GM19452 (cell line): Measurements from ENCODE around the gene DPPA3.
"Not testable (repeated sequence)": the region's sequence is repeated elsewhere in the genome, so short reads cannot be mapped to it uniquely, and the experiment has no call there.

Experiments used
- ATAC-seq: cut with Tn5 transposase; IDR thresholded peaks from one replicate; pipeline ENCODE4 v1.9.1; 2021; ENCODE audit not compliant: unreplicated experiment

Gene DPPA3

DNA sequence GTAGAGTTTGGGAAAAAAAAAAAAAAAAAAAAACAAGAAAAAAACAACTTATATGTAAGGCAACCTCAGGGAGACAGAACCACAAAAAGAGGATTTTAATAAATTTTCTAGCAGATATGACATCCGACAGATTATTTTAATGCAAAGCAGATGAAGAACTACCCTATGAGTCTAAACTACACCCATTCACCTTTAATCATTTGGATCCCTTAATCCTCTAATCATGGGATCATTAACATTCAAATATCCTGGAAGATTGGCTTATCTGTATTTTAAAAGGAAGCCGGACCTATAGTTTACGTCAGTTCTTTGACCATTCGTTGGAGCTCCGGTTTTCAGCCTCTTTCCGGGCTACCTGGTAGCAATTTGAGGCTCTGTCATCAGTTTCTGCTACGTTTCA lies at the start of gene DPPA3:
Gene DPPA3 (plus strand): TSS at position 301 of the 400 bp plus-strand sequence. CDS start 138 bp downstream, outside the sequence.
- no peak for ATAC-seq

DNA sequence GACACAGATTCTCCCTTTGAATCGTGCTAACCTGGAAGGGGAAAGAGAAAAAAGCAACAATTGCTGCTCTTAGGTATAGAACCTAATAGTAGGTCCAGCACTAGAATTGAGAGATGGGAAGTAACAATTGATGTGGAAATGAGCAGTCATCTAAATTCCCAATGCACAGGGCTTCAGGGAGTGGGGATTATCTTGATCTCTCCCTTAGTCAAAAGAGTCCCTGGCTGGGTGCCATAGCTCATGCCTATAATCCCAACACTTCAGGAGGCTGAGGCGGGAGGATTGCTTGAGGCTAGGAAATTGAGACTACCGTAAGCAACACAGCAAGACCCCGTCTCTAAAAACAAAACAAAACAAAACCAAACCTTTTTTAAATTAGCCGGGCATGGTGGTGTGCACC lies 49.5 kb upstream of the DPPA3 start:
- ATAC-seq: no peak

DNA sequence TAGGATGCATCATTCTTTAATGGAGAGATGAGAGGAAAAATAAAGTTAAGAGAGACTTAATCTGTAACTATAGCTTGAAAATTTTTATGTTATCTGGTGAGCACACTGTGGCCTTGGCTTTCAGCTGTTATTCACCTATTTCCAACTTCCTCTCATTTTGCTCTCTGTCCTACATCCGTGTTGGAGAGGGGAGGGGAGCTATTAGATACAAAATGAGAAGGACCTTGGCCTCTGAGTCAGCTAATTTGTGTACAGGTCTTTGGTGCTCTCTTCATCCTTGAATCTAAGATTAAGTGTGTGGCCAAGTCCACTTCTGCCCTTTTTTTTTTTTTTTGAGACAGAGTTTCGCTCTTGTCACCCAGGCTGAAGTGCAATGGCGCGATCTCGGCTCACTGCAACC lies 44.6 kb upstream of the DPPA3 start:
- ATAC-seq: no peak

DNA sequence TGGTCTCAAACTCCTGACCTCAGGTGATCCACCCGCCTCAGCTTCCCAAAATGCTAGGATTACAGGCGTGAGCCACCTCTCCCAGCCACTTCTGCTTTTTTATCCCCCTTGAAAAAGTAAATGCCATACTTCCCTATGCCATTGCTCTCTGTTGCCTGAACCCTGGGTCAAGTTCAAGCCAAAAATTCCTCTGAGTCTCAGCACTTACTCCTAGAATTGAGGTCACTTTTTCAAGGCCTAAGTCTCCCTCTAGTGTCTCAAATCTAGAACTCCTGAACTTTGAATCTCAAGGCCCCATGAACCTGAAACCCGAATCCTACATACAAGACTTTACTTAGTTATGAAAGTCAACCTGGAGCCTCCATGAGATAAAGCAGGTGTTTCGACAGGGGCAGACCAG lies 44.1 kb upstream of the DPPA3 start:
- ATAC-seq: no peak

DNA sequence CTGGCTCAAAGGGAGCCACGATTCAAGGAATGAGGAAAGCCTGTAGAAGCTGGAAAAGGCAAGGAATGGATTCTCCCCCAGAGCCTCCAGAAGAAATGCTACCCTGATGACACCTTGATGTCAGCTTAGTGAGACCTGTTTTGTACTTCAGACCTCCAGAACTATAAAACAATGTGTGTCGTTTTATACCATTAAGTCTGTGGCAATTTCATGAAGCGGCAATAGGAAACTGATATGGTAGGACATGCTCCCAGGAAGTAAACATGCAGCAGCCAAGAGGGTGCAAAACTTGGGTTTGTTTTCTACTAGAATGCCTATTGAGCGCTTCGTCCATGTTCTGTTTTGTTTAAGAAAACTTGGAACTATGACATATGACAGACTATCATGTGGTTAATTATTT lies 43.1 kb upstream of the DPPA3 start:
- no peak for ATAC-seq

DNA sequence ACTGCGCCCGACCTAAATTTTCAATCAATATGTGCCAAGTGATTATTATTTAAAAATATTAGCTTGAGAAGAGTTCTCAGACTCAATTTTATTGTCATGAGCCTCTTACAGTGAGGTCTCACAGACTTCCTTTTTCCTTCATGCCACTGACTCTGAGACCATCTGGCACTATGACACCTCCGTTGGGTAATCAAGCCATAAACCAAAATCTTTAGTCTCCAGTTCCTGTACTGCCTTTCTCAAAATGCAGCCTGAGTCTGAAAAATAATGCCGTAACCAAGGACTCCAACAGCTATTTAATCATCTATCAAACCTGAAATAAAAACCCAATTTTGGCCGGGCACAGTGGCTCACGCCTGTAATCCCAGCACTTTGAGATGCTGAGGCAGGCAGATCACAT lies 35.8 kb upstream of the DPPA3 start:
- ATAC-seq: not testable (repeated sequence)

DNA sequence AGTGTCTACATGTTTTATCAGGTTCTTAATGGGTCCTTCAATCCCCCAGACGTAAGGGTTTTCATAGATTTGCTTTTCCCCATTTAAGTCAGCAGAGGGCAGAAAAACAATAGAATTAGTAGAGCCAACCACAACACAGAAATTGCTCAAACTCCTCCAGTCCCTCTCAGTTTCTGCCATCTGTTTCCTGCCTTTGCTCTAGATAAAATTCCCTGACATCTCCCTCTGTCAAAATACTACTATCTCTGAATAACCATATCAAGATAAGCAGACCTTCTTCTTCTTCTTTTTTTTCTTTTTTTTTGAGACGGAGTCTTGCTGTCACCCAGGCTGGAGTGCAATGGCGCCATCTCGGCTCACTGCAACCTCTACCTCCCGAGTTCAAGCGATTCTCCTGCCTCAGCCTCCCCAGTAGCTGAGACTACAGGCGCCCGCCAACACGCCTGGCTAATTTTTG lies 33.8 kb upstream of the DPPA3 start:
- not testable (repeated sequence) for ATAC-seq

DNA sequence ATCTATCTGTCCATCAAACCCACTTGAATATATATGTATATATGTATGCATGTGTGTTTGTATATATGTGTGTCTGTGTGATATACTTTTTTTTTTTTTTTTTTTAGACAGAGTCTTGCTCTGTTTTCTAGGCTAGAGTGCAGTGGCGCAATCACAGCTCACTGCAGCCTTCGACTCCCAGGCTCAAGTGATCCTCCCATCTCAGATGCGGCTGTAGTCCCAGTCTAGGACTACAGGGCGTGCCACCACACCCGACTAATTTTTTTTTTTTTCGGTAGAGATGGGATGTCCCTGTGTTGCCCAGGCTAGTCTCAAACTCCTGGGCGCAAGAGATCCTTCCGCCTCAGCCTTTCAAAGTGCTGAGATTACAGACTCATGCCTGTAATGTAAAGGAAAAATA lies 32.5 kb upstream of the DPPA3 start:
- no peak for ATAC-seq

DNA sequence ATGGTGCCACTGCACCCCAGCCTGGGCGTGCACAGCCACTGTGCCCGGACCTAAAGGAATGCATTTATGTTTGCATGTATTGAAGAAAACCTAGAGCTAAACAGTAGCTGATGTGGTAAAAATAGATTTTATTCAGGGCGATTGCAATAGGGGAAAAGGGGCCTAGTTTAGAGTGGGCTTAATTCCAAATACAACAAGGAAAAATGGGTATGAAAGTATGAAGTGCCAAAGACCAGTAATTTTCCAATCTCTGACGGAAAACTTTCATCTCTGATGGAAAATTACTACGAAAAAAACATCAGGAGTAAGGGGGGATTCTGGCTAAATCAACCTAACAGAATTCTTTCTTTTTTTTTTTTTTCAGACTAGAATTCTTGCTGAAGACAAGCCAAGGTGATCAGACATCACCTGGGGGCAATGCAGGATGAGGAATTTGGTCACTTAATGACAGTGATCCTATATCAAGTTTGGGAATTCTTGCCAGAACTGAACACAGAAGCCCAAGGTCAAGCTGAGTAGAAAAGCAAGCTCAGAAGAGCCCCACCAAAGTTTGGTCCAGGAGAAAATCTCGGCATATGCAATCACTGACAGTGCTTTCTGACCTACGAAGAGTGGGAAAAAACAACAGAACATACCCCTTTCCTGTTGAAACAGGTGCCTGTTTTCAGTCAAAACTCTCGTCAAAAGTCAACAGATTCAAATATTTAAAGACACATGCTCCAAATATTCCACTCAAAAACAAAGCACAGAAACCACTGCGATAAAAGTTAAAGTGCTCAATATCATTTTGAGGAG lies 31.8 kb upstream of the DPPA3 start:
- ATAC-seq: no peak

DNA sequence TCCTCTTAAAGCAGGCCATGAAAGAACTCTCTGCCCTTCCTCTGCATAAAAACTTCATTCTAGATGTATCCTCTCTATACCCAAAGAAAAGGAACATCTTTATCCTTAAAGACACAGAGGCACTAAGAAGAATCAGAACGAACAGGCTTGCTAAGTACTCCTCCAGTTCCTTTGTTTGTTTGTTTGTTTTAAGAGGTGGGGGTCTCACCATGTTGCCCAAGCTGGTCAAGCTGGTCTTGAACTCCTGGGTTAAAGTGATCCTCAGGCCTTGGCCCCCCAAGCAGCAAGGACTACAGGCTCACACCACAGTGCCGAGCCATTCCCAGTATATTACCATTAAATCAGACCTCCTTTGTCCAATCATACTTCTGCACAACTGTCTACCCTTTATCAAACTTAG lies 29.7 kb upstream of the DPPA3 start:
- no peak for ATAC-seq

DNA sequence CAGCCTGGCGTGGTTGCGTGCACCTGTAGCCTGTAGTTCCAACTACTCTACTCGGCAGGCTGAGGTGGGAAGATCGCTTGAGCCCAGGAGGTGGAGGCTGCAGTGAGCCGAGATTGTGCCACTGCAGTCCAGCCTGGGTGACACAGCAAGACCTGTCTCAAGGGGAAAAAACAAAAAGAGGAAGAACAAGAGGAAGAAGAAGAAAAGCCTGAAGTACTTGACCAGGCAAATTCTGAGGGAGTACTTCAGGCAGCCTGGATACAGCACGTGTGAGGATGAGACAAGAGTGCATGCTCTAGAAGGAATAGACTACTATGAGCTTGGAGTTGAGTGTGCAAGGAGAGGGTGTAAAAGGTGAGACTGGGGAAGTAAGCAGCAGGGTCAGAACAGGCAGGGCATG lies 17.4 kb upstream of the DPPA3 start:
- no peak for ATAC-seq

DNA sequence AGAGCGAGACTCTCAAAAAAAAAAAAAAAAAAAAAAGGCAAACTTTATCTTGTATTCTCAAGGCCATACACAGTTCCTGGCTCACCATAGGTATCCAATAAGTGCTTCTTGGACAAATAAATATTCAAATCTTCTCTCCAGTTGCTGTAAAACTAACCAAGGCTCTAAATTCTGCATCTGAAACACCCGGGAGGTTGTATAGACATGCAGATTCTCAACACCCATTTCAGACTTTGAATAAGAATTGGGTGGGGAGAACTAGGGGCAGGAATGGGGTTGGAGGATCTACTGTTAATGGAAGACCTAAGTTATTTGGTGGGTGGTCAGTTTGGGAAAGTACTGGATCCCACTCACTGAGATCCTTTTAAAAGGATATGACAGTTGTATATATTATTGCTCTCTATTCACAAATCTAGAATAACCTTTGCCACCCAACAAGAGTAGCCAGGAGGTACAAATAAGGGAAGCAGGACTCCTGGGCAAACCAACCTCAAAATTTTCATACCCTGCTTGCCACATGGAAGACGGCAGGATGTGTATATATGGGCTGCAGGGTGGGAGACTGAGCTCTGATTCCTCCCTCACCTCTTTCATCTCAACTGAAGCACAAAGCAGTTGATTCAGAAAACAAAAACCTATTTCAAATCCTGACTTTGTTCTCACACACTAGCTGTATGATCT lies 16.5 kb upstream of the DPPA3 start:
- no peak for ATAC-seq

DNA sequence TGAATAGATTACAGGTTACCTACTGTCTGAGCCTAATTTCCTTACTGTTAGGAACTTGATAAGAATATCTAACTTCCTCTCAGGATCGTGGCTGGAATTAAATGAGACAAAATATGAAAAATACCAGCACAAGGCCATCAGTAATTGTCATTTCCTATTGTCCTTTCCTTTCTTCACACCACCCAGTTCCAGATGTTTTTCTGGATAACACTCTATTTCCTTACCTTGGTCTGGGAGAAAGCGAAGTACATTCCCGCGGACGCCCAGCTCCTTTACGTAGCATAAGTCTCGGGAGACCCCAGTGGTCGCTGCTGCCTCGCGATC lies 16.0 kb upstream of the DPPA3 start:
- no peak for ATAC-seq

DNA sequence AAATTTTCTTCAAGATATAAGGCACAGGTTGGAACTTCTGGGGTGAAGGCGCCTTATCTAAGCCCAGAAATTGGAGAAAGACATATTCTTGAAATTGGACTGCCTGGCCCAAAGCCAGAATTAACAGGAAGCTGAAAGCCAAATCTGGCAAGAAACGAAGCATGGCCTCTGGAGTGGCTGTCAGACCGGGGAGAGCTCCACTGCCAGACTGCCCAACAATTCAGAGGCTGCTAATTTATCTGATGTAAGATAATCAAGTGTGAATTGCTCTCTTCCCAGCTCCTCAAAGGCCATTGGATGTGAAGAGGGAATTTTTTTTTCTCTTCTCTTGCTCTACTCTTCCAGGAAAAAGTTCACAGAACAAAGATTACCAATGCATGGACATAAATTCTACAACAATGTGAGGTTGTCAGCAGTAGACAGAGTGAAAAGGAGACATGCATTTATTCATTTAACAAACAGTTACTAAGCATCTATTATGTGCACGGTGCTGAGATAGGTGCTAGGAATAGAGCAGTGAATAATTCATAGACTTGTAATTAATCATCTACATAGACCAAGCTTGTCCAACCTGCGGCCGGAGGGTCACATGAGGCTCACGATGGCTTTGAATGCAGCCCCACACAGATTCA lies 15.6 kb upstream of the DPPA3 start, which contains the start of gene GDF3:
Gene GDF3 (minus strand): TSS at position 210 of the 632 bp plus-strand sequence. CDS start 47 bp downstream, at position 163.
- ATAC-seq: no peak

DNA sequence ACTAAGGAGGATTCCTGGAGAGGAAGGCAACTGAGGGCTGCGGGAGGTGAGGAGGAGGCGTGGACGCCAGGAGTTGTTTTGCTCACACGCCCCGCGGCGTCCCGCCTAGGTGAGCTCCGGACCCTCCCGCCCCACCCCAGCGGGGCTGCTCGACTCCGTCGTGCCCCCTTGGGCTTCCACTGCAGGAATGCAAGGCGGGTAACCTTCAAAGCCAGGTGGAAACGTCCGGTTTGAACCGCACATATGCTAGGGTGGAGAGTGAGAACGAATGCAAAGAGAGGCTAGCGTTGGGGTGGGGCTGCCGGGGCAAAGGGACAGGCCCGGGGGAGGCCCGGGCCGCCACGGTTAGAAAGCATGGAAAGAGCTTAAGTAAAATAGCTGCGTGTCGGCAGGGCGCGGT lies 5.4 kb upstream of the DPPA3 start:
- ATAC-seq: no peak

DNA sequence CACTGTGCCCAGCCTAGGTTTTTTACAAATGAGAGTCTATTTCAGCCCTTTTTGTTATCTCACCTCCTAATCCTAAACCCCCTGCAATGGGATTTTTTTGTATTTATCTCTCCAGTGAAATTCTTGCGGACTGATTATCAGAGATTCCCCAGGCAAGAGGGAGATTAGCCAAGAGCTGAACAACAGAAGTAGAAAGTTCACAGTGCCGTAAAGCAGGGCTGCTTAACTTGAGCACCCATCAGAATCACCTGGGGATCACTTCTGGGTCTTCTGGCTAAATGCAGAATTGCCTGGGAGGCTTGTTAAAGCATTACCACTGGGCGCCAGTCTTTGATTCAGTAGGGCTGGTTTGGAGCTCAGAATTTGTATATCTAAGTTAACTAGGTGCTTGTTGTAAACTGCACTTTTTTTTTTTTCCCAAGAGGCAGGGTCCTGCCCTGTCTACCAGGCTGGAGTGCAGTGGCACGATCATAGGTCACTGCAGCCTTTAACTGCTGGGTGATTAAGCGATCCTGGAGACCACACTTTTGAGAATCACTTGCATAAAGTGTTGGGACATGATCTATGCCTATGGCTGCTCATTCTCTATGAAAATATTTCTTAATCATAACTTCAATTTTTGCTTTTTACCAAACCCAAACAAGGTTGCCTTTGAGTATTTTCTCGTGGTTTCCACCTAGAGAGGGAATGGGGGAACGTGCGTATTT lies 1.1 kb upstream of the DPPA3 start:
- ATAC-seq: no peak

DNA sequence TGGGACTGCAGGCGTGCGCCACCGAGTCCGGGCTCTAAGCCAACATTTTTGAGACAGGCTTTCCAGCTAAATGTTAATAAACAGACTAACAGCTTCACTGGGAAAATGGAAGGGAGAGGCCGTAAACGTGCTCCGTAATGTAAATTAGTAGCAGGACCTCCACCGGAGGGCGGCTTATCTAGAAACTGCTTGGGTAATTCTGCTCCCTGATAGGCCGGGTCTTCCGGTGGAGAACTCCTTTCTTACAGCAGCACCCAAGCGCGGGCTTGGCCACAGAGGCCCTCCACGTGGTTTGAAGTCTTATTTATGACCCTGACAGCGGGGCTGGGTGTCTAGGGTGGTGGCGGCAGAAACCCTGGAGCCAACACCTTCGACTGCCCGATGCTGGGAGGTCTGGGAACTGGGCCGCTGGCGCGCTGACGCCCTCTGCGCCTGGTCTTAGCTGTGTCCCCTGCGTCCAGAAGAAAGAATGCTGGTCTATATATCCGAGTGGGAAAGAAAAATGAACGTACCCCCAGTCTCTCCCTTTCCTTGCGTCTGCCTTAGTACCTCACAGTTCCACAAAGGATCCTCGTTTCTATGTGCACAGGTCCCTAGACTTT lies 1.7 kb downstream of the DPPA3 start:
- ATAC-seq: no peak

DNA sequence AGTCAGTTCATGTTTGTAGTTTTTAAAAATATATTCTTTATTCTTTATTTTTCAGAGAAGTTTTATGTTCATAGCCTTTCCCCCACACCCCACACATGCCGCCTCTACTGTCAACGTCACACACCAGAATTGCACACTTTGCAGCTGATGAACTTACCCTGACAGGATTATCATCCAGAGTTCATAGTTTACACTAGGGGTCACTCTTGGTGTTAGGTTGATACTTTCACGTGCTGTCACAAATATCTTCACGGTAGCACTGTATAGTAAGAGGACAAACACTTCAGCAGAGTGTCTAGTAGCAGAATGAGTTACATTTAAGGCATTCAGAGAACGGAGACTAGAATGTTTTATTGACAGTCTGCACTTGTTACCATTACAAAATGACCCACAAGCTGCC lies 5.1 kb downstream of the DPPA3 start:
- no peak for ATAC-seq

DNA sequence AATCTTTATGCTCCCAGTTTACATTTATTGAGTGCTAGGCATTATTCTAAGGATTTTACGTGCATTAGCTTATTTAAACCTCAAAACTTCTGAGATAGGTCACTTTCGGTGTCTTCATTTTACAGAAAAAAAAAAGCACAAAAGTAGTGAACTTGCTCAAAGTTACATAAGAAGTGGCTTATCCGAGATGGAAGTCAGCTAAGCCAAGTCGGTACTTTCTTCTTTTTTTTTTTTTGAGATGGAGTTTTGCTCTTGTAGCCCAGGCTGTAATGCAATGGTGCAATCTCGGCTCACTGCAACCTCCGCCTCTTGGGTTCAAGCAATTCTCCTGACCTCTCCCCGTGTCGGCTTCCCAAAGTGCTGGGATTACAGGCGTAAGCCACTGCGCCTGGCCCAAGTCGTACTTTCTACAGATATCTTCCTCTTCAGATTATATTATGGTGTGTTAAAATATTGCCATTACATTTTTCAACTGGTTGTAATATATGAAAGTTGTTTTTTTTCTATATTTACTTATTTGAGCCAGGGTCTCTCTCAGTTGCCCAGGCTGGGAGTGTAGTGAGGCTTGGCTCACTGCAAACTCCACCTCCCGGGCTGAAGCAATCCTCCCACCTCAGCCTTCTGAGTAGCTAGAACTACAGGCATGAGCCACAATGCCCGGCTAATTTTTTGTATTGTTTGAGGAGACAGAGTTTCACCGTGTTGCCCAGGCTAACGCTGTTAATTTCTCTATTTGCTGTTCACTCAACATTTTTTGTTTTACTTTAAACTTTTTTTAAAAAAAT lies 8.9 kb downstream of the DPPA3 start:
- ATAC-seq: no peak

DNA sequence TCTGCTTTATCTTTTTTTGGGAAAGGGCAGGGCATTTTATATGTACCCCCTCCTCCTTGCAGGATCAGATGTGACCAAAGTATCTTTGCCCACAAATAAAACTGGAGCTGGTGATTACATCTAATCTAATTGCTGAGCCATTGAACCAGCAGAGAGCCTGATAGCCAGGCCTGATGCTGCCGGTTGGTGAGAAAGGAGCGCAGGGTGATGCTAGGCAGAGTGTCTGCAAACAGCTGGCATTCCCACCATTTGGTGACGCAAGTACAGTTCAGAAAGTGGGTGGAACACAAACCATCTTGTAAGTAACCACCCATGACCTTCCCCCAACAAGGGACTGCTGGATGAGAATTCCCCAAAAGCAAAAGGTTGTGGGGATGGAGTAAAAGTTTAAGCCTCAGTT lies 12.7 kb downstream of the DPPA3 start:
- no peak for ATAC-seq
